HEK293 (cell line): ENCODE results near the gene SOWAHA.
A peak's percentile ranks its signal among the peaks of the same experiment; 100 is the strongest.

Experiments
- CTCF ChIA-PET: fragments of 350-600 bp; formaldehyde crosslinking; extraction: SDS; loops from one replicate; lab custom pipeline; 2021; ENCODE audit warnings: antibody characterized with exemption; lab: Yijun Ruan, JAX
- POLR2A ChIA-PET: fragments of 300-600 bp; formaldehyde crosslinking; extraction: SDS; loops from one replicate; lab custom pipeline; 2020; ENCODE audit warnings: antibody characterized with exemption, inconsistent platforms; lab: Yijun Ruan, JAX
- H3K27ac ChIP-seq: fragments of 200-500 bp; sonication (Bioruptor generic); 2 replicates; pipeline ENCODE4 v1.5.1; 2014; ENCODE audit warnings: low read depth, low read length, control low read depth, inconsistent platforms; ENCODE audit errors: extremely low read depth
- H3K36me3 ChIP-seq, 2 experiments: fragments of 200-500 bp in 1 of 2; sonication (Bioruptor generic) in 1 of 2; 1 replicate in 1 of 2; 2 replicates in 1 of 2; pipeline ENCODE4 v1.5.1; 2014 to 2017; ENCODE audit warnings: inconsistent platforms in 2 of 2, low read length in 2 of 2; ENCODE audit not compliant: control insufficient read depth in 2 of 2, insufficient read depth in 1 of 2
- H3K4me1 ChIP-seq: fragments of 200-500 bp; sonication (Bioruptor generic); 2 replicates; pipeline ENCODE4 v1.5.1; 2014; ENCODE audit warnings: mild to moderate bottlenecking, low read length, inconsistent platforms; ENCODE audit not compliant: control insufficient read depth, insufficient read depth
- H3K4me3 ChIP-seq: 2 replicates; pipeline ENCODE4 v1.5.1; 2011; ENCODE audit warnings: low read depth, mild to moderate bottlenecking, control low read depth, low read length, moderate library complexity
- H3K9me3 ChIP-seq: fragments of 200-500 bp; sonication (Bioruptor generic); 2 replicates; pipeline ENCODE4 v1.5.1; 2014; ENCODE audit warnings: low read depth, low read length, inconsistent platforms; ENCODE audit not compliant: control insufficient read depth, insufficient read depth
- BCL11A ChIP-seq: fragments of 450-650 bp; formaldehyde crosslinking; IDR thresholded peaks from 2 replicates; pipeline ENCODE4 v1.5.1; 2016; ENCODE audit warnings: low read depth, missing biosample characterization, missing genetic modification characterization
- BCL6B ChIP-seq: fragments of 450-650 bp; formaldehyde crosslinking; IDR thresholded peaks from 2 replicates; pipeline ENCODE4 v1.5.1; 2017; ENCODE audit warnings: missing biosample characterization, missing genetic modification characterization
- MYNN ChIP-seq: fragments of 450-650 bp; formaldehyde crosslinking; IDR thresholded peaks from 2 replicates; pipeline ENCODE4 v1.5.1; 2016; ENCODE audit warnings: missing biosample characterization, missing genetic modification characterization, borderline replicate concordance
- MZF1 ChIP-seq: fragments of 450-650 bp; formaldehyde crosslinking; IDR thresholded peaks from 2 replicates; pipeline ENCODE4 v1.5.1; 2017; ENCODE audit warnings: missing biosample characterization, missing genetic modification characterization, borderline replicate concordance
- PRDM6 ChIP-seq: fragments of 450-650 bp; formaldehyde crosslinking; IDR thresholded peaks from 2 replicates; pipeline ENCODE4 v1.5.1; 2017; ENCODE audit warnings: missing biosample characterization, missing genetic modification characterization
- REST ChIP-seq: fragments of 450-650 bp; formaldehyde crosslinking; IDR thresholded peaks from 2 replicates; pipeline ENCODE4 v1.5.1; 2016; ENCODE audit warnings: missing biosample characterization, missing genetic modification characterization
- SCRT2 ChIP-seq: fragments of 450-650 bp; formaldehyde crosslinking; IDR thresholded peaks from 2 replicates; pipeline ENCODE4 v1.5.1; 2016; ENCODE audit warnings: missing biosample characterization, missing genetic modification characterization
- TRIM28 ChIP-seq: IDR thresholded peaks from 2 replicates; pipeline ENCODE4 v1.6.1; 2011; ENCODE audit warnings: low read length, control low read depth, borderline replicate concordance
- ZBTB49 ChIP-seq: fragments of 450-650 bp; formaldehyde crosslinking; IDR thresholded peaks from 2 replicates; pipeline ENCODE4 v1.5.1; 2016; ENCODE audit warnings: missing biosample characterization, missing genetic modification characterization, low read depth
- ZNF157 ChIP-seq: fragments of 450-650 bp; formaldehyde crosslinking; IDR thresholded peaks from 2 replicates; pipeline ENCODE4 v1.5.1; 2016; ENCODE audit warnings: missing biosample characterization, missing genetic modification characterization
- ZNF324 ChIP-seq: fragments of 450-650 bp; formaldehyde crosslinking; IDR thresholded peaks from 2 replicates; pipeline ENCODE4 v1.5.1; 2016; ENCODE audit warnings: missing biosample characterization, missing genetic modification characterization
- ZNF37A ChIP-seq: fragments of 450-650 bp; IDR thresholded peaks from 2 replicates; pipeline ENCODE4 v1.5.1; 2018; ENCODE audit warnings: missing biosample characterization, missing genetic modification characterization
- ZNF449 ChIP-seq: fragments of 450-650 bp; formaldehyde crosslinking; IDR thresholded peaks from 2 replicates; pipeline ENCODE4 v1.5.1; 2017; ENCODE audit warnings: missing biosample characterization, mild to moderate bottlenecking, missing genetic modification characterization, moderate library complexity
- ZNF473 ChIP-seq: fragments of 450-650 bp; formaldehyde crosslinking; IDR thresholded peaks from 2 replicates; pipeline ENCODE4 v1.5.1; 2017; ENCODE audit warnings: missing biosample characterization, missing genetic modification characterization
- ZNF529 ChIP-seq: fragments of 450-650 bp; formaldehyde crosslinking; IDR thresholded peaks from 2 replicates; pipeline ENCODE4 v1.5.1; 2017; ENCODE audit warnings: missing genetic modification characterization, missing biosample characterization; ENCODE audit not compliant: insufficient replicate concordance
- ZNF600 ChIP-seq: fragments of 450-650 bp; formaldehyde crosslinking; IDR thresholded peaks from 2 replicates; pipeline ENCODE4 v1.5.1; 2016; ENCODE audit warnings: missing biosample characterization, missing genetic modification characterization
- ZNF707 ChIP-seq: fragments of 450-650 bp; formaldehyde crosslinking; IDR thresholded peaks from 2 replicates; pipeline ENCODE4 v1.5.1; 2016; ENCODE audit warnings: missing biosample characterization, missing genetic modification characterization
- ZSCAN5A ChIP-seq: fragments of 450-650 bp; formaldehyde crosslinking; IDR thresholded peaks from 2 replicates; pipeline ENCODE4 v1.5.1; 2016; ENCODE audit warnings: missing biosample characterization, missing genetic modification characterization

Gene SOWAHA

GRCh38 chr5:132782101-132782500 lies 31.0 kb upstream of the SOWAHA start:
- ChIA-PET CTCF (interaction anchor here (0.7 to 1.1 kb wide), 2 partner anchors 28 to 30 kb away, joined by 3 to 7 read pairs; no protein-coding TSS in a partner anchor), POLR2A (interaction anchor here (1.0 kb wide), 1 partner anchor 44 kb away, joined by 3 read pairs; the partner anchor contains the start of gene KIF3A)
- H3K27ac ChIP-seq = no peak overlapping the region

GRCh38 chr5:132785365-132785764 lies 27.7 kb upstream of the SOWAHA start:
- H3K9me3 ChIP-seq = no peaks in the 10 kb centered on the region
- H3K27ac ChIP-seq = no peak overlapping the region
- ChIA-PET CTCF (interaction anchor here (1.0 kb wide), 1 partner anchor 31 kb away, joined by 3 read pairs; no protein-coding TSS in a partner anchor), POLR2A (no interaction called here)
- H3K36me3 ChIP-seq = no peaks in the 10 kb centered on the region
- H3K4me1 ChIP-seq = no peaks in the 10 kb centered on the region
- no peak overlapping the region for H3K4me3 ChIP-seq
- no peak for TF ChIP-seq MYNN (tag by site-specific recombination)
- no peak for TF ChIP-seq ZNF600 (tag by site-specific recombination)
- no peak for TF ChIP-seq ZNF449 (tag by site-specific recombination)
- TF ChIP-seq BCL11A (tag by site-specific recombination) = no peak
- no peak for TF ChIP-seq ZNF529
- no peak for TF ChIP-seq ZNF473 (tag by site-specific recombination)
- no peak for TF ChIP-seq ZNF707 (tag by site-specific recombination)
- no peak for TF ChIP-seq ZSCAN5A (tag by site-specific recombination)
- no peak for TF ChIP-seq ZNF37A (tag by site-specific recombination)
- no peak for TF ChIP-seq ZBTB49 (tag by site-specific recombination)
- TF ChIP-seq TRIM28 = no peak
- TF ChIP-seq PRDM6 (tag by site-specific recombination) = no peak

More at GRCh38 chr5:132782101-132782500, 31.0 kb upstream of the SOWAHA start:
- Histone ChIP-seq H3K36me3 (no peaks in the 10 kb centered on the region), H3K4me3 (no peak overlapping the region), H3K4me1 (no peaks in the 10 kb centered on the region), H3K9me3 (no peaks in the 10 kb centered on the region)
- 0 out of 2 replicates have a peak, but pooled peaks have one; percentile 53 for TF ChIP-seq ZNF157 (tag by site-specific recombination)
- no peak for TF ChIP-seq MZF1 (tag by site-specific recombination)

GRCh38 chr5:132785864-132786263 lies 27.2 kb upstream of the SOWAHA start:
- Histone ChIP-seq H3K36me3 (no peaks in the 10 kb centered on the region), H3K9me3 (no peaks in the 10 kb centered on the region), H3K4me1 (no peaks in the 10 kb centered on the region), H3K4me3 (no peak overlapping the region), H3K27ac (no peak overlapping the region)
- no peak for TF ChIP-seq REST (tag by site-specific recombination)
- TF ChIP-seq BCL6B (tag by site-specific recombination) = no peak
- no peak for TF ChIP-seq ZNF324 (tag by site-specific recombination)
- TF ChIP-seq SCRT2 (tag by site-specific recombination) = peak; percentile 53; the same call in 1 of the 2 replicates
- TF ChIP-seq ZNF707 (tag by site-specific recombination) = no peak
- CTCF ChIA-PET = interaction anchor here (1.0 kb wide), 1 partner anchor 32 kb away, joined by 3 read pairs; no protein-coding TSS in a partner anchor
- POLR2A ChIA-PET = no interaction called here
